ENCODE measurements around the gene LRRC7.
"Not testable (repeated sequence)": the region's sequence is repeated elsewhere in the genome, so short reads cannot be mapped to it uniquely, and the experiment has no call there.

Gene LRRC7

GRCh38 chr1:69940231-69940630 is 372.5 kb downstream of the LRRC7 start:
- no peak for FAIRE-seq
- TF ChIP-seq TAF1 (IDR thresholded peaks at IDR 0.05; ENCODE audit: borderline replicate concordance, low read depth, low read length): no peak
- no peak for TF ChIP-seq POLR2A (IDR thresholded peaks at IDR 0.05; ENCODE audit: low read depth, low read length)
- TF ChIP-seq POLR2AphosphoS5 (IDR thresholded peaks at IDR 0.05; ENCODE audit: low read depth, low read length): no peak
- no peak for DNase-seq (ENCODE audit: insufficient read length)

GRCh38 chr1:69940816-69941215 is 373.1 kb downstream of the LRRC7 start:
- FAIRE-seq (no peak), DNase-seq (ENCODE audit: insufficient read length) (no peak)
- no peak for TF ChIP-seq TAF1 (IDR thresholded peaks at IDR 0.05; ENCODE audit: borderline replicate concordance, low read depth, low read length)
- no peak for TF ChIP-seq POLR2AphosphoS5 (IDR thresholded peaks at IDR 0.05; ENCODE audit: low read depth, low read length)
- no peak for TF ChIP-seq POLR2A (IDR thresholded peaks at IDR 0.05; ENCODE audit: low read depth, low read length)

- FAIRE-seq (no peak), DNase-seq (ENCODE audit: insufficient read length) (no peak)
- TF ChIP-seq POLR2A (IDR thresholded peaks at IDR 0.05; ENCODE audit: low read depth, low read length) (no peak), POLR2AphosphoS5 (IDR thresholded peaks at IDR 0.05; ENCODE audit: low read depth, low read length) (no peak), TAF1 (IDR thresholded peaks at IDR 0.05; ENCODE audit: borderline replicate concordance, low read depth, low read length) (no peak)
Measured at GRCh38 chr1:69943030-69943429, 375.3 kb downstream of the LRRC7 start.

GRCh38 chr1:69946935-69947334 is 379.2 kb downstream of the LRRC7 start:
- DNase-seq (ENCODE audit: insufficient read length): no peak
- TF ChIP-seq TAF1 (IDR thresholded peaks at IDR 0.05; ENCODE audit: borderline replicate concordance, low read depth, low read length): no peak
- TF ChIP-seq POLR2AphosphoS5 (IDR thresholded peaks at IDR 0.05; ENCODE audit: low read depth, low read length): no peak
- TF ChIP-seq POLR2A (IDR thresholded peaks at IDR 0.05; ENCODE audit: low read depth, low read length): no peak
- FAIRE-seq: no peak

GRCh38 chr1:69947837-69948236 is 380.1 kb downstream of the LRRC7 start:
- FAIRE-seq: no peak
- no peak for DNase-seq (ENCODE audit: insufficient read length)

GRCh38 chr1:69952676-69953075 is 385.0 kb downstream of the LRRC7 start:
- TF ChIP-seq POLR2AphosphoS5 (IDR thresholded peaks at IDR 0.05; ENCODE audit: low read depth, low read length) (no peak), POLR2A (IDR thresholded peaks at IDR 0.05; ENCODE audit: low read depth, low read length) (no peak), TAF1 (IDR thresholded peaks at IDR 0.05; ENCODE audit: borderline replicate concordance, low read depth, low read length) (no peak)
- DNase-seq (ENCODE audit: insufficient read length) (no peak), FAIRE-seq (no peak)

More at GRCh38 chr1:69947837-69948236, 380.1 kb downstream of the LRRC7 start:
- no peak for TF ChIP-seq TAF1 (IDR thresholded peaks at IDR 0.05; ENCODE audit: borderline replicate concordance, low read depth, low read length)

- not testable (repeated sequence) for FAIRE-seq; DNase-seq (ENCODE audit: insufficient read length)
Measured at GRCh38 chr1:69962452-69962851, 394.7 kb downstream of the LRRC7 start.

- DNase-seq (ENCODE audit: insufficient read length) (no peak), FAIRE-seq (no peak)
- TF ChIP-seq POLR2AphosphoS5 (IDR thresholded peaks at IDR 0.05; ENCODE audit: low read depth, low read length) (no peak), POLR2A (IDR thresholded peaks at IDR 0.05; ENCODE audit: low read depth, low read length) (no peak), TAF1 (IDR thresholded peaks at IDR 0.05; ENCODE audit: borderline replicate concordance, low read depth, low read length) (no peak)
Measured at GRCh38 chr1:69967245-69967766, 399.6 kb downstream of the LRRC7 start.

GRCh38 chr1:69976896-69977295 is 409.2 kb downstream of the LRRC7 start:
- DNase-seq (ENCODE audit: insufficient read length): no peak
- TF ChIP-seq TAF1 (IDR thresholded peaks at IDR 0.05; ENCODE audit: borderline replicate concordance, low read depth, low read length): no peak
- no peak for TF ChIP-seq POLR2A (IDR thresholded peaks at IDR 0.05; ENCODE audit: low read depth, low read length)
- TF ChIP-seq POLR2AphosphoS5 (IDR thresholded peaks at IDR 0.05; ENCODE audit: low read depth, low read length): no peak
- FAIRE-seq: no peak

GRCh38 chr1:69982992-69983391 is 415.3 kb downstream of the LRRC7 start:
- no peak for DNase-seq (ENCODE audit: insufficient read length)
- FAIRE-seq: no peak
- TF ChIP-seq TAF1 (IDR thresholded peaks at IDR 0.05; ENCODE audit: borderline replicate concordance, low read depth, low read length) (no peak), POLR2AphosphoS5 (IDR thresholded peaks at IDR 0.05; ENCODE audit: low read depth, low read length) (no peak), POLR2A (IDR thresholded peaks at IDR 0.05; ENCODE audit: low read depth, low read length) (no peak)

GRCh38 chr1:69985376-69985775 is 417.7 kb downstream of the LRRC7 start:
- DNase-seq (ENCODE audit: insufficient read length) (no peak), FAIRE-seq (no peak)
- TF ChIP-seq POLR2A (IDR thresholded peaks at IDR 0.05; ENCODE audit: low read depth, low read length): no peak
- no peak for TF ChIP-seq TAF1 (IDR thresholded peaks at IDR 0.05; ENCODE audit: borderline replicate concordance, low read depth, low read length)
- no peak for TF ChIP-seq POLR2AphosphoS5 (IDR thresholded peaks at IDR 0.05; ENCODE audit: low read depth, low read length)

- no peak for TF ChIP-seq POLR2A (IDR thresholded peaks at IDR 0.05; ENCODE audit: low read depth, low read length)
- no peak for TF ChIP-seq TAF1 (IDR thresholded peaks at IDR 0.05; ENCODE audit: borderline replicate concordance, low read depth, low read length)
- TF ChIP-seq POLR2AphosphoS5 (IDR thresholded peaks at IDR 0.05; ENCODE audit: low read depth, low read length): no peak
- DNase-seq (ENCODE audit: insufficient read length) (no peak), FAIRE-seq (no peak)
Measured at GRCh38 chr1:69985901-69986439, 418.2 kb downstream of the LRRC7 start.

- DNase-seq (ENCODE audit: insufficient read length): no peak
- no peak for FAIRE-seq
- TF ChIP-seq POLR2A (IDR thresholded peaks at IDR 0.05; ENCODE audit: low read depth, low read length) (no peak), TAF1 (IDR thresholded peaks at IDR 0.05; ENCODE audit: borderline replicate concordance, low read depth, low read length) (no peak), POLR2AphosphoS5 (IDR thresholded peaks at IDR 0.05; ENCODE audit: low read depth, low read length) (no peak)
Measured at GRCh38 chr1:69987881-69988280, 420.2 kb downstream of the LRRC7 start.

Measured in GM12892 (cell line).